ENCODE measurements around the gene AHR.

Gene AHR

GRCh38 chr7:17305387-17306171 is 7.1 kb downstream of the AHR start:
- DNase-seq (ENCODE audit: low read depth): peak; percentile 58
- H3K4me3 ChIP-seq (ENCODE audit: low read length): peak overlapping the region; percentile 92
- H3K9ac ChIP-seq (ENCODE audit: low read length): no peak overlapping the region

GRCh38 chr7:17307000-17307399 is 8.5 kb downstream of the AHR start:
- Histone ChIP-seq H3K9me3 (ENCODE audit: control insufficient read depth, low read length) (no peaks in the 10 kb centered on the region), H3K4me1 (ENCODE audit: control insufficient read depth, insufficient read depth, low read length) (peaks cover 53% of the 10 kb centered on the region), H3K9ac (ENCODE audit: low read length) (peak overlapping the region; percentile 52), H3K36me3 (ENCODE audit: control insufficient read depth, insufficient read depth, low read length, severe bottlenecking) (peaks cover 14% of the 10 kb centered on the region), H3K27me3 (replicated peaks; ENCODE audit: control insufficient read depth, insufficient read depth, low read length) (no peaks in the 10 kb centered on the region), H3K4me3 (ENCODE audit: low read length) (peak overlapping the region; percentile 51)
- peak; percentile 68 for DNase-seq (ENCODE audit: low read depth)

More at GRCh38 chr7:17305387-17306171, 7.1 kb downstream of the AHR start:
- Histone ChIP-seq H3K27me3 (replicated peaks; ENCODE audit: control insufficient read depth, insufficient read depth, low read length) (no peaks in the 10 kb centered on the region), H3K36me3 (ENCODE audit: control insufficient read depth, insufficient read depth, low read length, severe bottlenecking) (no peaks in the 10 kb centered on the region), H3K9me3 (ENCODE audit: control insufficient read depth, low read length) (no peaks in the 10 kb centered on the region), H3K4me1 (ENCODE audit: control insufficient read depth, insufficient read depth, low read length) (peaks cover 53% of the 10 kb centered on the region)

GRCh38 chr7:17307558-17307957 is 9.1 kb downstream of the AHR start:
- Histone ChIP-seq H3K27me3 (replicated peaks; ENCODE audit: control insufficient read depth, insufficient read depth, low read length) (no peaks in the 10 kb centered on the region), H3K4me3 (ENCODE audit: low read length) (peak overlapping the region; percentile 51), H3K9ac (ENCODE audit: low read length) (peak overlapping the region; percentile 52), H3K9me3 (ENCODE audit: control insufficient read depth, low read length) (no peaks in the 10 kb centered on the region), H3K36me3 (ENCODE audit: control insufficient read depth, insufficient read depth, low read length, severe bottlenecking) (peaks cover 19% of the 10 kb centered on the region), H3K4me1 (ENCODE audit: control insufficient read depth, insufficient read depth, low read length) (peaks cover 53% of the 10 kb centered on the region)
- DNase-seq (ENCODE audit: low read depth): peak; percentile 24

- DNase-seq (ENCODE audit: low read depth): no peak
- peaks cover 25% of the 10 kb centered on the region for H3K36me3 ChIP-seq (ENCODE audit: control insufficient read depth, insufficient read depth, low read length, severe bottlenecking)
- H3K27me3 ChIP-seq (replicated peaks; ENCODE audit: control insufficient read depth, insufficient read depth, low read length): no peaks in the 10 kb centered on the region
- peaks cover 53% of the 10 kb centered on the region for H3K4me1 ChIP-seq (ENCODE audit: control insufficient read depth, insufficient read depth, low read length)
- peak overlapping the region; percentile 51 for H3K4me3 ChIP-seq (ENCODE audit: low read length)
- no peaks in the 10 kb centered on the region for H3K9me3 ChIP-seq (ENCODE audit: control insufficient read depth, low read length)
- H3K9ac ChIP-seq (ENCODE audit: low read length): peak overlapping the region; percentile 52
These were observed 9.7 kb downstream of the AHR start for GRCh38 chr7:17307969-17308648.

GRCh38 chr7:17311194-17311593 is 12.7 kb downstream of the AHR start:
- no peaks in the 10 kb centered on the region for H3K27me3 ChIP-seq (replicated peaks; ENCODE audit: control insufficient read depth, insufficient read depth, low read length)
- H3K9ac ChIP-seq (ENCODE audit: low read length): no peak overlapping the region
- no peaks in the 10 kb centered on the region for H3K9me3 ChIP-seq (ENCODE audit: control insufficient read depth, low read length)
- H3K4me3 ChIP-seq (ENCODE audit: low read length): no peak overlapping the region
- no peak for DNase-seq (ENCODE audit: low read depth)
- H3K36me3 ChIP-seq (ENCODE audit: control insufficient read depth, insufficient read depth, low read length, severe bottlenecking): peaks cover 38% of the 10 kb centered on the region
- peaks cover 33% of the 10 kb centered on the region for H3K4me1 ChIP-seq (ENCODE audit: control insufficient read depth, insufficient read depth, low read length)

- Histone ChIP-seq H3K4me1 (ENCODE audit: control insufficient read depth, insufficient read depth, low read length) (peaks cover 26% of the 10 kb centered on the region), H3K9me3 (ENCODE audit: control insufficient read depth, low read length) (no peaks in the 10 kb centered on the region), H3K36me3 (ENCODE audit: control insufficient read depth, insufficient read depth, low read length, severe bottlenecking) (peaks cover 42% of the 10 kb centered on the region), H3K4me3 (ENCODE audit: low read length) (no peak overlapping the region), H3K27me3 (replicated peaks; ENCODE audit: control insufficient read depth, insufficient read depth, low read length) (no peaks in the 10 kb centered on the region), H3K9ac (ENCODE audit: low read length) (no peak overlapping the region)
- no peak for DNase-seq (ENCODE audit: low read depth)
These were observed 13.5 kb downstream of the AHR start for GRCh38 chr7:17311952-17312351.

- Histone ChIP-seq H3K4me3 (ENCODE audit: low read length) (no peak overlapping the region), H3K36me3 (ENCODE audit: control insufficient read depth, insufficient read depth, low read length, severe bottlenecking) (peaks cover 47% of the 10 kb centered on the region), H3K27me3 (replicated peaks; ENCODE audit: control insufficient read depth, insufficient read depth, low read length) (no peaks in the 10 kb centered on the region), H3K9me3 (ENCODE audit: control insufficient read depth, low read length) (no peaks in the 10 kb centered on the region), H3K9ac (ENCODE audit: low read length) (no peak overlapping the region), H3K4me1 (ENCODE audit: control insufficient read depth, insufficient read depth, low read length) (peaks cover 19% of the 10 kb centered on the region)
- DNase-seq (ENCODE audit: low read depth): no peak
These were observed 14.2 kb downstream of the AHR start for GRCh38 chr7:17312641-17313040.

GRCh38 chr7:17313194-17313593 is 14.7 kb downstream of the AHR start:
- Histone ChIP-seq H3K4me3 (ENCODE audit: low read length) (no peak overlapping the region), H3K27me3 (replicated peaks; ENCODE audit: control insufficient read depth, insufficient read depth, low read length) (no peaks in the 10 kb centered on the region), H3K4me1 (ENCODE audit: control insufficient read depth, insufficient read depth, low read length) (peaks cover 19% of the 10 kb centered on the region), H3K36me3 (ENCODE audit: control insufficient read depth, insufficient read depth, low read length, severe bottlenecking) (peaks cover 47% of the 10 kb centered on the region), H3K9ac (ENCODE audit: low read length) (no peak overlapping the region), H3K9me3 (ENCODE audit: control insufficient read depth, low read length) (no peaks in the 10 kb centered on the region)
- no peak for DNase-seq (ENCODE audit: low read depth)

GRCh38 chr7:17315974-17316373 is 17.5 kb downstream of the AHR start:
- Histone ChIP-seq H3K36me3 (ENCODE audit: control insufficient read depth, insufficient read depth, low read length, severe bottlenecking) (peaks cover 44% of the 10 kb centered on the region), H3K4me1 (ENCODE audit: control insufficient read depth, insufficient read depth, low read length) (peaks cover 32% of the 10 kb centered on the region), H3K27me3 (replicated peaks; ENCODE audit: control insufficient read depth, insufficient read depth, low read length) (no peaks in the 10 kb centered on the region), H3K4me3 (ENCODE audit: low read length) (no peak overlapping the region), H3K9me3 (ENCODE audit: control insufficient read depth, low read length) (no peaks in the 10 kb centered on the region), H3K9ac (ENCODE audit: low read length) (no peak overlapping the region)
- no peak for DNase-seq (ENCODE audit: low read depth)

DNA sequence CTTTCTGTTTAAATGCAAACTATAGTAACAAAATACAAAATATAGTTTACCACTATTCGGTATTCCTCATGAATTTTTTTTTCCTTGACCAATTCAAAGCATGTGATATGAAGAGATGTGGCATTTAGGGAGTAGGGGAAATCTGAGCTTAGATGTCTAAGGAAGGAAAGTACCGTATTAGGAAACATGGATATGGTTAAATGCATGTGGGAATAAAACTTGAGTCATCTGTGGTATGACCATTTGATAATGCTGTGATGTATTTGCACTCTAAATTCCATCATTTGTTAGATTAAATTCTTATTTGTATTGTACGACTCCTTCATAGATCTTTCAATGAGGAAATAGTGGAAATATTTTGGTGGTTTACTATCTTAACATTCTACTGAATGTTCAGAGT is 19.7 kb downstream of the AHR start:
- Histone ChIP-seq H3K9me3 (ENCODE audit: control insufficient read depth, low read length) (no peaks in the 10 kb centered on the region), H3K4me1 (ENCODE audit: control insufficient read depth, insufficient read depth, low read length) (peaks cover 40% of the 10 kb centered on the region), H3K4me3 (ENCODE audit: low read length) (no peak overlapping the region), H3K36me3 (ENCODE audit: control insufficient read depth, insufficient read depth, low read length, severe bottlenecking) (peaks cover 35% of the 10 kb centered on the region), H3K9ac (ENCODE audit: low read length) (no peak overlapping the region), H3K27me3 (replicated peaks; ENCODE audit: control insufficient read depth, insufficient read depth, low read length) (no peaks in the 10 kb centered on the region)
- DNase-seq (ENCODE audit: low read depth): no peak

DNA sequence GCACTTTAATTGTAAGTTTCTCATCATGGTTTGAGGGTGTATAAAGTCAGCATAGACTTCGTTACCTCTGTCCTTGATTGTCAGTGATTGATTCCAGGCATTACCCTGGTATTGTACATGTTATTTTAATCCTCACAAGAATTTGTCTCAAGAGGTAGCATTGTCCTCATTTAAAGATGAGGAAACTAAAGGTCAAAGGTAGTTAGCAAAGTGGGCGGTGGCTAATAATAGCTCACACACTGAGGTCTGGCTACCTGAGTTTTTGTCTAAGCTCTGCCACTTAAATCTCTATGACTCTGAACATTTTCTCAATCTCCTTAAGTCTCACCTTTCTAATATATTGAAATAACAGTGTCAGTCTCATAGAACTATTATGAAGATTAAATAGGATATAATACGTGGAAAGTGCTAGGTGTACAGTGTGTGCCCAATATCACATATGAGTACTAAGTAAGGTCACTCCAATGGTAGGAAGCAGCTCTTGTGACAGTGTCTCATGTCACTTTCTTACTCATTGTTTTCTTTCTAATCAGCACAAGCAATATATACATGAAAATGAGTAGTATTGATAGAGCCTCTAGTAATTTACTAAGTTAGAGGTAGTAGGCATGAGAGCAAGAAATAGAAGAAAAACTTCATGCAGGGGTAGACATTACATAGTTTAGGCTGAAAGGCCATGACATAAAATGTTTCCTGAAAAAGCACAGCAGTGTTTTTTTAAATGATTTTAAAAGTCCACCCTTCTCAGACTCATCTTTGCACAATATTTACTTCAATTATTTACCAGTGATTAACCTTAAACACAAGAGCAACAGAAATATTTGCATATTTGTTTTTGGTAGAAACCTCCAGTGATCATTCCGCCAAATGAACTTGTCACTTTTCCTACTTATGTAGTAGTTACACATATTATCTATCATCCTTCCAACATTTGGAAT is 21.0 kb downstream of the AHR start:
- Histone ChIP-seq H3K27me3 (replicated peaks; ENCODE audit: control insufficient read depth, insufficient read depth, low read length) (no peaks in the 10 kb centered on the region), H3K4me1 (ENCODE audit: control insufficient read depth, insufficient read depth, low read length) (peaks cover 40% of the 10 kb centered on the region), H3K4me3 (ENCODE audit: low read length) (no peak overlapping the region), H3K36me3 (ENCODE audit: control insufficient read depth, insufficient read depth, low read length, severe bottlenecking) (peaks cover 39% of the 10 kb centered on the region), H3K9me3 (ENCODE audit: control insufficient read depth, low read length) (no peaks in the 10 kb centered on the region), H3K9ac (ENCODE audit: low read length) (no peak overlapping the region)
- DNase-seq (ENCODE audit: low read depth): no peak
